ENCODE data around the gene CLMN. TPM values are rescaled to one million over a fixed set of nuclear protein-coding genes. Genes with fewer than 3 reads are reported as not detected.

CLMN gene
- total and polyA plus RNA-seq, 10 of the 15 experiments (the other 5 are each of a cell fraction or from before 2014, with no cell fraction given), result 7.8 to 49.3 (median 18.5) TPM

DNA sequence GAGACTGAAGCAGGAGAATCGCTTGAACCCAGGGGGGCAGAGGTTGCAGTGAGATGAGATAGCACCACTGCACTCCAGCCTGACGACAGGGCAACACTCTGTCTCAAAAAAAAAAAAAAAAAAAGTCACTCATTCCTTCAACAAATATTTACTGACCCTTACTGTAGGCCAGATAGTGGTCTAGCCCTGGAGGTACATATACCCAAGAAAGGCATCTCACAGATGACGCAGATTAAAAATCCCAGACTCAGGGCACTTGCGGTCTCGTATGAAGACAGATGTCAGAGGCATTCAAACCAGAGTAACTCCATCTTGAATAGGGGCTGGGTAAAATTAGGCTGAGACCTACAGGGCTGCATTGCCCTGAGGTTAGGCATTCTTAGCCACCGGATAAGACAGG is 44.8 kb downstream of the CLMN start:
- H3K4me2 ChIP-seq (ENCODE audit: control insufficient read depth, insufficient read depth), result no peak overlapping the region
- in situ Hi-C loops (cut with MboI) (no loop called here), intact Hi-C loops (cut with micrococcal nuclease; ENCODE audit: unreplicated experiment) (no loop called here)
- H3K9me3 ChIP-seq (replicated peaks; ENCODE audit: control insufficient read depth, insufficient read depth, low read length), result no peaks in the 10 kb centered on the region; the same call in 2 of the 3 replicates
- no peak for ATAC-seq
- H3K4me1 ChIP-seq (ENCODE audit: control insufficient read depth, insufficient read depth, low read length), result peaks cover 1% of the 10 kb centered on the region
- ChIA-PET CTCF (no interaction called here), POLR2A (interaction anchor here (0.7 kb wide), 1 partner anchor 167 kb away, joined by 3 read pairs; no protein-coding TSS in a partner anchor), RAD21 (ENCODE audit: unreplicated experiment) (no interaction called here), SMC1A (ENCODE audit: uncharacterized antibody, unreplicated experiment) (no interaction called here)
- DNase-seq (ENCODE audit: low read depth, low spot score), result no peak
- H3K27me3 ChIP-seq (replicated peaks in 1 of 2; ENCODE audit: control insufficient read depth in 2 of 2, insufficient read depth in 2 of 2, low read length in 1 of 2), result no peaks in the 10 kb centered on the region
- no peak overlapping the region for H3K9ac ChIP-seq (ENCODE audit: control insufficient read depth, insufficient read depth, low read length)
- H4K20me1 ChIP-seq (ENCODE audit: control insufficient read depth, insufficient read depth), result no peaks in the 10 kb centered on the region
- no peak for TF ChIP-seq RAD51 (IDR thresholded peaks at IDR 0.05)
- no peak for TF ChIP-seq RELA (IDR thresholded peaks at IDR 0.05; ENCODE audit: borderline replicate concordance, partially characterized antibody)
- no peak for TF ChIP-seq BACH1 (IDR thresholded peaks at IDR 0.05; ENCODE audit: borderline replicate concordance)
- TF ChIP-seq, protein P1, sequence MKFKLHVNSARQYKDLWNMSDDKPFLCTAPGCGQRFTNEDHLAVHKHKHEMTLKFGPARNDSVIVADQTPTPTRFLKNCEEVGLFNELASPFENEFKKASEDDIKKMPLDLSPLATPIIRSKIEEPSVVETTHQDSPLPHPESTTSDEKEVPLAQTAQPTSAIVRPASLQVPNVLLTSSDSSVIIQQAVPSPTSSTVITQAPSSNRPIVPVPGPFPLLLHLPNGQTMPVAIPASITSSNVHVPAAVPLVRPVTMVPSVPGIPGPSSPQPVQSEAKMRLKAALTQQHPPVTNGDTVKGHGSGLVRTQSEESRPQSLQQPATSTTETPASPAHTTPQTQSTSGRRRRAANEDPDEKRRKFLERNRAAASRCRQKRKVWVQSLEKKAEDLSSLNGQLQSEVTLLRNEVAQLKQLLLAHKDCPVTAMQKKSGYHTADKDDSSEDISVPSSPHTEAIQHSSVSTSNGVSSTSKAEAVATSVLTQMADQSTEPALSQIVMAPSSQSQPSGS (IDR thresholded peaks at IDR 0.05; ENCODE audit: low read length), result no peak
- TF ChIP-seq TCF12 (IDR thresholded peaks at IDR 0.05; ENCODE audit: low read depth, low read length), result no peak
- TF ChIP-seq PKNOX1 (IDR thresholded peaks at IDR 0.05), result no peak
- no peak for TF ChIP-seq CBX3 (IDR thresholded peaks at IDR 0.05; ENCODE audit: borderline replicate concordance, low read depth)
- no peak for TF ChIP-seq EGR1 (IDR thresholded peaks at IDR 0.05; ENCODE audit: borderline replicate concordance in 1 of 2, low read depth in 2 of 2, low read length in 2 of 2)
- FAIRE-seq, result no peak
- no TSS peak for BruUV-seq (replicated peaks)
- no peak overlapping the region for H3K27ac ChIP-seq (ENCODE audit: control insufficient read depth, insufficient read depth)
- WGBS (ENCODE audit: insufficient coverage, insufficient replicate concordance, low lambda C conversion rate, missing lambda C conversion rate), result 97% methylated on average over 5 of the region's 6 CpGs
- no peaks in the 10 kb centered on the region for H3K79me2 ChIP-seq (ENCODE audit: control insufficient read depth, insufficient read depth, low read length)
- H3K4me3 ChIP-seq, result no peak overlapping the region
- H3K36me3 ChIP-seq (ENCODE audit: control insufficient read depth in 2 of 2, insufficient read depth in 2 of 2, low read length in 1 of 2), result no peaks in the 10 kb centered on the region
- no peak overlapping the region for H2AFZ ChIP-seq (ENCODE audit: control insufficient read depth, low read depth, low read length)

Measured in GM12878 (cell line).